Endothelial cell of umbilical vein (primary cell): Measurements from ENCODE around the gene KY. TPM values are rescaled to one million over a fixed set of nuclear protein-coding genes. Genes with fewer than 3 reads are reported as not detected.

ENCODE experiments used
- BruUV-seq: library from RNA; stranded (reverse); fragments of 400-500 nt; replicated peaks from 2 replicates; lab custom pipeline; 2021; lab: Mats Ljungman, UMichigan
- CTCF ChIA-PET: fragments of 300-600, 350-600 bp; sonication (Branson Sonifier 250); formaldehyde crosslinking; loops from one replicate; lab custom pipeline; 2021; ENCODE audit warnings: antibody characterized with exemption, inconsistent platforms; lab: Charles Lee
- POLR2A ChIA-PET: fragments of 300-600, 350-600 bp; sonication (Branson Sonifier 250); formaldehyde crosslinking; loops from one replicate; lab custom pipeline; 2021; ENCODE audit warnings: antibody characterized with exemption, inconsistent platforms; lab: Charles Lee
- DNase-seq: peaks from one replicate; pipeline ENCODE4 v3.0.0-alpha.2; 2011; ENCODE audit warnings: low read depth, low spot score
- FAIRE-seq: peaks from 2 replicates; lab custom pipeline; 2011; peaks lifted over from hg19 to GRCh38; lab: Jason Lieb, UNC
- H2AFZ ChIP-seq: 2 replicates; pipeline ENCODE4 v1.6.0; 2012; ENCODE audit warnings: low read depth, low read length, control low read depth, inconsistent platforms
- H3K27ac ChIP-seq: 2 replicates; pipeline ENCODE4 v1.5.1; 2011; ENCODE audit warnings: low read depth, mild to moderate bottlenecking, control low read depth, low read length, moderate library complexity; ENCODE audit not compliant: insufficient read depth
- H3K27me3 ChIP-seq, 2 experiments: 2 replicates each; pipeline versions ENCODE4 v1.6.0 to v1.6.1; 2011; ENCODE audit warnings: low read length in 2 of 2, mixed read lengths in 1 of 2; ENCODE audit not compliant: control insufficient read depth in 2 of 2, insufficient read depth in 2 of 2
- H3K36me3 ChIP-seq, 2 experiments: 2 replicates in 1 of 2; 3 replicates in 1 of 2; pipeline ENCODE4 v1.5.1; 2011; ENCODE audit warnings: low read length in 2 of 2, mild to moderate bottlenecking in 1 of 2, moderate library complexity in 1 of 2; ENCODE audit not compliant: control insufficient read depth in 2 of 2, insufficient read depth in 2 of 2; ENCODE audit errors: extremely low read depth in 1 of 2
- H3K4me1 ChIP-seq: 3 replicates; pipeline ENCODE4 v1.5.1; 2011; ENCODE audit warnings: mild to moderate bottlenecking, low read length; ENCODE audit not compliant: control insufficient read depth, insufficient read depth; ENCODE audit errors: extremely low read depth
- H3K4me2 ChIP-seq: 2 replicates; pipeline ENCODE4 v1.6.1; 2011; ENCODE audit warnings: low read length, control low read depth, mixed read lengths; ENCODE audit not compliant: insufficient read depth
- H3K4me3 ChIP-seq, 3 experiments: fragments of 200-600 bp in 1 of 3; sonication (generic), shearing (Covaris generic) in 1 of 3; replicated peaks in 1 of 3; 2 replicates each; pipeline ENCODE4 v1.5.1; 2011 to 2016; ENCODE audit warnings: control low read depth in 3 of 3, low read length in 3 of 3, mild to moderate bottlenecking in 2 of 3, inconsistent platforms in 1 of 3, low read depth in 1 of 3, moderate library complexity in 1 of 3; ENCODE audit not compliant: insufficient read depth in 1 of 3
- H3K79me2 ChIP-seq: 2 replicates; pipeline ENCODE4 v1.6.0; 2012; ENCODE audit warnings: low read length, inconsistent platforms; ENCODE audit not compliant: control insufficient read depth, insufficient read depth
- H3K9ac ChIP-seq: replicated peaks from 2 replicates; pipeline ENCODE3; 2011; ENCODE audit warnings: low read length, control low read depth; ENCODE audit not compliant: insufficient read depth; ENCODE audit errors: extremely low read depth
- H3K9me1 ChIP-seq: replicated peaks from 3 replicates; pipeline ENCODE4 v1.6.0; 2011; ENCODE audit warnings: mild to moderate bottlenecking, low read length; ENCODE audit not compliant: control insufficient read depth, insufficient read depth; ENCODE audit errors: extremely low read depth
- H3K9me3 ChIP-seq: replicated peaks from 2 replicates; pipeline ENCODE4 v1.5.1; 2012; ENCODE audit warnings: low read length, inconsistent platforms; ENCODE audit not compliant: control insufficient read depth, insufficient read depth
- H4K20me1 ChIP-seq: replicated peaks from 2 replicates; pipeline ENCODE3; 2011; ENCODE audit warnings: mild to moderate bottlenecking, low read length; ENCODE audit not compliant: control insufficient read depth, insufficient read depth; ENCODE audit errors: extremely low read depth
- EZH2 ChIP-seq: IDR thresholded peaks from 2 replicates; pipeline ENCODE4 v1.6.1; 2012; ENCODE audit warnings: borderline replicate concordance, low read depth, mild to moderate bottlenecking, moderate library complexity, low read length, inconsistent platforms; ENCODE audit not compliant: severe bottlenecking
- FOS ChIP-seq: IDR thresholded peaks from 2 replicates; pipeline ENCODE4 v1.6.1; 2011; ENCODE audit warnings: mild to moderate bottlenecking, low read length, moderate library complexity, borderline replicate concordance; ENCODE audit not compliant: insufficient read depth
- GATA2 ChIP-seq: IDR thresholded peaks from 2 replicates; pipeline ENCODE4 v1.7.0; 2011; ENCODE audit warnings: low read depth, mild to moderate bottlenecking, moderate library complexity, mixed read lengths, low read length; ENCODE audit not compliant: insufficient read length, insufficient read depth
- JUN ChIP-seq: IDR thresholded peaks from 2 replicates; pipeline ENCODE4 v1.6.1; 2011; ENCODE audit warnings: borderline replicate concordance, low read depth; ENCODE audit not compliant: insufficient read length, insufficient read depth
- MYC ChIP-seq: IDR thresholded peaks from one replicate; pipeline ENCODE4 v1.6.1; 2011; ENCODE audit warnings: mild to moderate bottlenecking, low read depth, low read length
- POLR2A ChIP-seq: IDR thresholded peaks from 2 replicates; pipeline ENCODE4 v1.6.1; 2012; ENCODE audit warnings: low read depth, mild to moderate bottlenecking, control low read depth, low read length
- POLR2AphosphoS5 ChIP-seq: IDR thresholded peaks from 2 replicates; pipeline ENCODE4 v1.6.1; 2012; ENCODE audit warnings: low read depth, mild to moderate bottlenecking, control low read depth, low read length, moderate library complexity; ENCODE audit not compliant: insufficient read depth
- dilution Hi-C: fragments of 300-500 bp; cut with MboI; formaldehyde crosslinking; loops from one replicate; pipeline ENCODE4 v1.15.0; 2019; ENCODE audit warnings: low sequenced_read_pairs; ENCODE audit not compliant: extremely low pct_ligation_motif_present
- intact Hi-C: fragments of 100-400 bp; cut with micrococcal nuclease; formaldehyde crosslinking; loops from one replicate; pipeline ENCODE4 v1.10.0; 2022
- polyA plus RNA-seq, 4 experiments: library from polyadenylated mRNA; depleted of rRNA in 3 of 4; stranded (reverse) in 3 of 4; unstranded in 1 of 4; fragments of >200 nt; gene quantifications; 2 replicates each; pipeline versions ENCODE4 v1.2.1 to v1.2.3, GENCODE V29; 2011 to 2012; ENCODE audit warnings: missing spikeins in 1 of 4
- total RNA-seq: library from RNA; stranded (reverse); gene quantifications from 2 replicates; pipeline ENCODE4 v1.2.3, GENCODE V29; 2021
- TF ChIP-seq, protein P1 (sequence below): IDR thresholded peaks from 2 replicates; pipeline ENCODE4 v1.6.1; 2011; ENCODE audit not compliant: insufficient read depth, insufficient read length
- TF ChIP-seq, protein P2 (sequence below), 2 donors: IDR thresholded peaks; 1 replicate in 1 of 2; 2 replicates in 1 of 2; pipeline ENCODE4 v1.5.1; 2011; ENCODE audit warnings: low read length in 2 of 2, mild to moderate bottlenecking in 2 of 2, moderate library complexity in 2 of 2, control low read depth in 1 of 2, inconsistent platforms in 1 of 2, low read depth in 1 of 2; ENCODE audit not compliant: insufficient read depth in 1 of 2; ENCODE audit errors: extremely low read depth in 1 of 2

Gene KY
- total and polyA plus RNA-seq, 2 donors (not counting 3 experiments of a cell fraction or from before 2014, with no cell fraction given), result not detected

- no peaks in the 10 kb centered on the region for H3K9me1 ChIP-seq
- H3K27ac ChIP-seq, result no peak overlapping the region
- FAIRE-seq (no peak), DNase-seq (no peak)
- H3K79me2 ChIP-seq, result no peaks in the 10 kb centered on the region
- no peaks in the 10 kb centered on the region for H3K9me3 ChIP-seq
- dilution Hi-C loops (no loop called here), intact Hi-C loops (no loop called here)
- CTCF ChIA-PET, result interaction anchor here (4.4 kb wide), 1 partner anchor 37 kb away, joined by 37 read pairs; no protein-coding TSS in a partner anchor
- no peak overlapping the region for H2AFZ ChIP-seq
- no TSS peak for BruUV-seq
- H3K4me1 ChIP-seq, result no peaks in the 10 kb centered on the region
- H3K36me3 ChIP-seq, result no peaks in the 10 kb centered on the region
- H3K9ac ChIP-seq, result no peak overlapping the region
- H4K20me1 ChIP-seq, result no peaks in the 10 kb centered on the region
- POLR2A ChIA-PET, result no interaction called here
- H3K4me3 ChIP-seq, result no peak overlapping the region
- H3K4me2 ChIP-seq, result no peak overlapping the region
- H3K27me3 ChIP-seq, result peaks cover 0 to 3% of the 10 kb centered on the region in 2 experiments
- no peak for TF ChIP-seq POLR2A
- TF ChIP-seq GATA2, result no peak
- no peak for TF ChIP-seq POLR2AphosphoS5
- no peak for TF ChIP-seq FOS
- TF ChIP-seq, protein P1, sequence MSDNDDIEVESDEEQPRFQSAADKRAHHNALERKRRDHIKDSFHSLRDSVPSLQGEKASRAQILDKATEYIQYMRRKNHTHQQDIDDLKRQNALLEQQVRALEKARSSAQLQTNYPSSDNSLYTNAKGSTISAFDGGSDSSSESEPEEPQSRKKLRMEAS, result no peak
- no peak for TF ChIP-seq JUN
- TF ChIP-seq MYC, result no peak
- TF ChIP-seq, protein P2, sequence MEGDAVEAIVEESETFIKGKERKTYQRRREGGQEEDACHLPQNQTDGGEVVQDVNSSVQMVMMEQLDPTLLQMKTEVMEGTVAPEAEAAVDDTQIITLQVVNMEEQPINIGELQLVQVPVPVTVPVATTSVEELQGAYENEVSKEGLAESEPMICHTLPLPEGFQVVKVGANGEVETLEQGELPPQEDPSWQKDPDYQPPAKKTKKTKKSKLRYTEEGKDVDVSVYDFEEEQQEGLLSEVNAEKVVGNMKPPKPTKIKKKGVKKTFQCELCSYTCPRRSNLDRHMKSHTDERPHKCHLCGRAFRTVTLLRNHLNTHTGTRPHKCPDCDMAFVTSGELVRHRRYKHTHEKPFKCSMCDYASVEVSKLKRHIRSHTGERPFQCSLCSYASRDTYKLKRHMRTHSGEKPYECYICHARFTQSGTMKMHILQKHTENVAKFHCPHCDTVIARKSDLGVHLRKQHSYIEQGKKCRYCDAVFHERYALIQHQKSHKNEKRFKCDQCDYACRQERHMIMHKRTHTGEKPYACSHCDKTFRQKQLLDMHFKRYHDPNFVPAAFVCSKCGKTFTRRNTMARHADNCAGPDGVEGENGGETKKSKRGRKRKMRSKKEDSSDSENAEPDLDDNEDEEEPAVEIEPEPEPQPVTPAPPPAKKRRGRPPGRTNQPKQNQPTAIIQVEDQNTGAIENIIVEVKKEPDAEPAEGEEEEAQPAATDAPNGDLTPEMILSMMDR (IDR thresholded peaks at IDR 0.05; ENCODE audit: extremely low read depth in 1 of 2, insufficient read depth in 1 of 2, low read depth in 1 of 2, low read length in 2 of 2), result no peak
- TF ChIP-seq EZH2, result no peak
Observed at GRCh38 chr3:134638385-134639030, 12.3 kb downstream of the KY start.
